RWPE1 (cell line): ENCODE results near the gene PITPNC1.

Experiments used
- CTCF ChIA-PET: fragments of 350-600 bp; sonication (Branson Sonifier 250); formaldehyde crosslinking; extraction: SDS; loops from one replicate; lab custom pipeline; 2021; lab: Yijun Ruan, JAX
- POLR2A ChIA-PET: fragments of 400-600 bp; formaldehyde crosslinking; extraction: SDS; loops from one replicate; lab custom pipeline; 2020; ENCODE audit warnings: antibody characterized with exemption; ENCODE audit not compliant: low non-redundant PET; lab: Yijun Ruan, JAX
- DNase-seq: peaks from one replicate; pipeline ENCODE4 v3.0.0; 2012; ENCODE audit warnings: low spot score
- H3K27ac ChIP-seq: fragments of 450-650 bp; 2 replicates; pipeline ENCODE4 v1.5.1; 2017
- CTCF ChIP-seq: fragments of 450-650 bp; conservative IDR thresholded peaks from 2 replicates; pipeline ENCODE4 v1.5.1; 2017; ENCODE audit warnings: low read depth, mild to moderate bottlenecking

PITPNC1 gene

GRCh38 chr17:67496286-67496685 lies 119.2 kb downstream of the PITPNC1 start:
- H3K27ac ChIP-seq: no peak overlapping the region
- ChIA-PET POLR2A (no interaction called here), CTCF (no interaction called here)
- TF ChIP-seq CTCF: no peak
- no peak for DNase-seq

DNA sequence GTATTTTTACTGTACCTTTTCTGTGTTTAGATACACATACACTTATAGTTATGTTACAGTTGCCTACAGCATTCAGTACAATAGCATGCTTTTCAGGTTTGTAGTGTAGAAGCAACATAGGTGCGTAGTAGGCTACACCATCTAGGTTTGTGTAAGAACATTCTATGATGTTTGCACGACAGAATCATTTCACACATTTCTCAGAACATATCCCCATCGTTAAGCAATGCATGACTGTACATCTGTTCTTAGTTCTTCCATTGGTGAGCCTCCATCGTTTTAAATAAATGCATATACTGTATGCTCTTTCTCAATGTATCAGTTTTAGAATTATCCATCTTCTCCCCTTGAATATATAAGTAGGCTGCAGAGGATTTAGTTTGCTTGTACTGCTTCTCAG lies 122.6 kb downstream of the PITPNC1 start:
- no peak overlapping the region for H3K27ac ChIP-seq
- CTCF ChIA-PET: no interaction called here
- TF ChIP-seq CTCF: no peak
- POLR2A ChIA-PET: no interaction called here
- no peak for DNase-seq

- DNase-seq: no peak
- TF ChIP-seq CTCF: no peak
- H3K27ac ChIP-seq: no peak overlapping the region
- POLR2A ChIA-PET: no interaction called here
- CTCF ChIA-PET: no interaction called here
Measured at GRCh38 chr17:67500261-67500660, 123.2 kb downstream of the PITPNC1 start.

DNA sequence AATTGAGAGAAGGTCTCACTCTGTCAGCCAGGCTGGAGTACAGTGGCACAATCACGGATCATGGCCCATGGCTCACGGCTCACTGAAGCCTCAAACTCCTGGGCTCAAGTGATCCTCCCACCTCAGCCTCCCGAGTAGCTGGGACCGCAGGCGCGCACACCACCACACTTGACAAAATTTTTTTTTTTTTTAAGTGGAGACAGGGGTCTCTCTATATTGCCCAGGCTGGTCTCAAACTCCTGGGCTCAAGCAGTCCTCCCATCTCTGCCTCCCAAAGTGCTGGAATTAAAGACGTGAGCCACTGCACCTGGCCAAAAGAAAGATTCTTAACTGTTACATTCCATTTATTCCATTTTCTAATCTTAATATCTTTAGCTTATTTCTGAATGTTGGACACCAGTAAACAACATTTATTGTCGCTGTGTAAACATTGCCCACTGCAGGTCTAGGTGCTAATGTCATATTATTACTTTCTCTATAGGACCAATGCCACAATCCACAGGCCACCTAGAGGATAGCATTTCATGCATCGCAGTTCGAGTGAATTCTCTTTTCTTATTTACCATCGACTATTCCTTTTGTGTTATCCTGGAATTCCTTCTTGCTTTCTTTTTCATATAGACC lies 123.7 kb downstream of the PITPNC1 start:
- TF ChIP-seq CTCF: no peak
- no peak for DNase-seq
- ChIA-PET CTCF (no interaction called here), POLR2A (no interaction called here)
- no peak overlapping the region for H3K27ac ChIP-seq

DNA sequence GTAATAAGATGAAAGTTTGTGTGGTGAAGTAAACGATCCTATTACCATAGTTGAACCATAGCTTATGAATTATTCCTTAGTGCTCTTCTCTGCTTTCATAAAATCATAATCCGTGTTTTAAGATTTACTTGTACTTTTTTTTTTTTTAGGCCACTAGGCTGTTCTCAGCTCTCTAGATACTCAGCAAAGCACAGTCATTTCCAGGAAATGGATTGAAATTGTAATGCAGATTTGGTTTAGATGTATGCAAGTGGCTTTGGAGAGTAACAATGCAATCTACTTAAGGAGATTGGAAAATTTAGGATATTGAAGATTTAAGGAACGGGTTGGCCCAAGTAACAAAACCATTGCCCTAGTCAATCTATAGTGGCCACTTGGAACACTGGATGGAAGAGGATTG lies 125.1 kb downstream of the PITPNC1 start:
- no peak for DNase-seq
- CTCF ChIA-PET: no interaction called here
- POLR2A ChIA-PET: no interaction called here
- H3K27ac ChIP-seq: no peak overlapping the region
- no peak for TF ChIP-seq CTCF

DNA sequence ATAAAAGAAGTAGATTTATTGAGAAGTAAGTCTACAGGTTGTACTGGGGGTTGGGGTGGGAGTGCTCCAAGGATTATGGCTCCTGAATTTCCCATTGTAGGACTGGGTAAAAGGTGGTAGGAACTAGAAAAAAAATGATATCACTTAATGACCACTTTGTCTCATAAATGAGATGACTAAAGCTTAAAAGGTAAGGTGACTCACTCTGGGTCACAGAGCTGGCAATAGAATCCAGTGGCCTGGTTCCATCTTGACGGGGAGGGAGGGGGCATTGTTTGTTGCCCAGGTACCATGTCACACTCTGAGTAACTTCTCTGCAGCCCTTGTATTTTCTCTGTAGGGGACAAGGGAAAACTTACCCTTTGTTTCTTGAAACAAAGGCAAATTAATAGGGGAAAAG lies 126.1 kb downstream of the PITPNC1 start:
- DNase-seq: peak; percentile 45
- TF ChIP-seq CTCF: no peak
- H3K27ac ChIP-seq: no peak overlapping the region
- CTCF ChIA-PET: interaction anchor here (0.6 to 0.7 kb wide), 2 partner anchors 26 to 113 kb away, joined by 3 read pairs; no protein-coding TSS in a partner anchor
- POLR2A ChIA-PET: no interaction called here
